Stomach (tissue), 9 donors: Measurements from ENCODE around the gene DNAI4. TPM values are rescaled to one million over a fixed set of nuclear protein-coding genes. Genes with fewer than 3 reads are reported as not detected.

Source experiments
- DNase-seq, 2 donors: peaks; one replicate each; pipeline versions ENCODE4 v3.0.0 to v3.0.0-alpha.2; 2013 to 2019
- H3K27ac ChIP-seq, 5 donors: fragments of 200-600 bp in 4 of 5; sonication (generic) in 4 of 5; one replicate each; pipeline ENCODE4 v1.5.1; 2013 to 2019; ENCODE audit warnings: mild to moderate bottlenecking in 1 of 5, moderate library complexity in 1 of 5
- H3K27me3 ChIP-seq, 3 donors: fragments of 200-600 bp; sonication (generic); one replicate each; pipeline ENCODE4 v1.5.1; 2017 to 2019; ENCODE audit warnings: mixed run types in 1 of 3
- H3K36me3 ChIP-seq, 4 donors: fragments of 200-600 bp; sonication (generic); 1 replicate in 3 of 4; 2 replicates in 1 of 4; pipeline ENCODE4 v1.5.1; 2016 to 2019
- H3K4me1 ChIP-seq, 4 donors: fragments of 200-600 bp; sonication (generic); one replicate each; pipeline ENCODE4 v1.5.1; 2016 to 2019
- H3K4me3 ChIP-seq, 4 donors: fragments of 200-600 bp; sonication (generic) in 3 of 4; one replicate each; pipeline ENCODE4 v1.5.1; 2016 to 2019; ENCODE audit warnings: mild to moderate bottlenecking in 1 of 4
- H3K9me3 ChIP-seq, 4 donors: fragments of 200-600 bp; sonication (generic); one replicate each; pipeline ENCODE4 v1.5.1; 2016 to 2019
- EP300 ChIP-seq: sonication (generic); formaldehyde crosslinking; IDR thresholded peaks from one replicate; pipeline ENCODE4 v1.6.1; 2017; ENCODE audit warnings: antibody characterized with exemption
- POLR2A ChIP-seq, 4 donors: fragments of 450-650 bp; IDR thresholded peaks; one replicate each; pipeline ENCODE4 v1.6.1; 2016; ENCODE audit warnings: antibody characterized with exemption in 4 of 4, control low read depth in 2 of 4, mild to moderate bottlenecking in 1 of 4, moderate library complexity in 1 of 4
- POLR2AphosphoS5 ChIP-seq, 3 donors: sonication (generic); formaldehyde crosslinking; IDR thresholded peaks; one replicate each; pipeline ENCODE4 v1.6.1; 2016; ENCODE audit warnings: antibody characterized with exemption in 3 of 3
- WGBS, 5 donors: extraction: QIAGEN DNeasy Blood & Tissue Kit in 3 of 5; methylation state at CpG; one replicate each; pipeline versions ENCODE4 v1.1.5 to v1.1.7; 2013 to 2018; 5-methylcytosine and 5-hydroxymethylcytosine counted together
- intact Hi-C: fragments of 100-400 bp; cut with DNase I; formaldehyde crosslinking; loops from one replicate; pipeline ENCODE4 v1.15.1; 2023; ENCODE audit warnings: low total_unique reads
- polyA plus RNA-seq, 3 donors: library from polyadenylated mRNA; stranded (reverse); fragments of 200-250 nt; gene quantifications; one replicate each; pipeline ENCODE4 v1.2.3, GENCODE V29; 2013
- total RNA-seq, 5 donors: library from RNA; depleted of rRNA; stranded (reverse); fragments of >200 nt; gene quantifications; one replicate each; pipeline versions ENCODE4 v1.1.0 to v1.2.3, GENCODE V29; 2014 to 2016
- TF ChIP-seq, protein P1 (sequence below), 7 experiments: fragments of 450-650 bp in 4 of 7; fragments of 200-600 bp in 3 of 7; sonication (generic) in 3 of 7; IDR thresholded peaks; one replicate each; pipeline ENCODE4 v1.5.1; 2016 to 2019; ENCODE audit warnings: antibody characterized with exemption in 7 of 7, control low read depth in 2 of 7, mild to moderate bottlenecking in 1 of 7
- donor health status: healthy with polysubstance abuse.
- donor health status: Bipolar disorder and iron deficiency.
- donor health status: healthy.

The DNAI4 gene
- total and polyA plus RNA-seq, 8 donors: 0.44 to 9.5 (median 6.2) TPM; not detected in 1

DNA sequence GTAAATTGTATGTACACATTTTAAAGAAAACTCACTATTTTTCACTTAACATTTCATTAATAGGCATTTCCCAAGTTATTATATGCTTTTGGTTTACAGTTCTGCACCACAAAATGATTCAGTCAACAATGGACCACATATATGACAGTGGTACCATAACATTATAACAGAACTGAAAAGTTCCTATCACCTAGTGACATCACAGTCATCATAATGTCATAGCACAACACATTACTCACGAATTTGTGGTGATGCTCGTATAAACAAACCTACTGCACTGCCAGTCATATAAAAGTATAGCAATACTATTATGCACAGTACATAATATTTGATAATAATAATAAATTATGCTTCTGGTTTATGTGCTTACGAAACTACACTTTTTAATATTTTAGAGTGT is 30.9 kb downstream of the DNAI4 start:
- DNase-seq: no peak
- Histone ChIP-seq H3K9me3 (no peaks in the 10 kb centered on the region), H3K4me3 (no peak overlapping the region), H3K27me3 (no peaks in the 10 kb centered on the region), H3K4me1 (no peaks in the 10 kb centered on the region), H3K27ac (no peak overlapping the region), H3K36me3 (no peaks in the 10 kb centered on the region)
- no peak for TF ChIP-seq POLR2AphosphoS5 (IDR thresholded peaks at IDR 0.05)
- TF ChIP-seq EP300: no peak
- TF ChIP-seq, protein P1, sequence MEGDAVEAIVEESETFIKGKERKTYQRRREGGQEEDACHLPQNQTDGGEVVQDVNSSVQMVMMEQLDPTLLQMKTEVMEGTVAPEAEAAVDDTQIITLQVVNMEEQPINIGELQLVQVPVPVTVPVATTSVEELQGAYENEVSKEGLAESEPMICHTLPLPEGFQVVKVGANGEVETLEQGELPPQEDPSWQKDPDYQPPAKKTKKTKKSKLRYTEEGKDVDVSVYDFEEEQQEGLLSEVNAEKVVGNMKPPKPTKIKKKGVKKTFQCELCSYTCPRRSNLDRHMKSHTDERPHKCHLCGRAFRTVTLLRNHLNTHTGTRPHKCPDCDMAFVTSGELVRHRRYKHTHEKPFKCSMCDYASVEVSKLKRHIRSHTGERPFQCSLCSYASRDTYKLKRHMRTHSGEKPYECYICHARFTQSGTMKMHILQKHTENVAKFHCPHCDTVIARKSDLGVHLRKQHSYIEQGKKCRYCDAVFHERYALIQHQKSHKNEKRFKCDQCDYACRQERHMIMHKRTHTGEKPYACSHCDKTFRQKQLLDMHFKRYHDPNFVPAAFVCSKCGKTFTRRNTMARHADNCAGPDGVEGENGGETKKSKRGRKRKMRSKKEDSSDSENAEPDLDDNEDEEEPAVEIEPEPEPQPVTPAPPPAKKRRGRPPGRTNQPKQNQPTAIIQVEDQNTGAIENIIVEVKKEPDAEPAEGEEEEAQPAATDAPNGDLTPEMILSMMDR (IDR thresholded peaks at IDR 0.05): no peak
- no peak for TF ChIP-seq POLR2A (IDR thresholded peaks at IDR 0.05)
- WGBS, 5 donors: 89 to 95% (median 94%) methylated on average over 3 of the region's 3 CpGs
- intact Hi-C loops: no loop called here

DNA sequence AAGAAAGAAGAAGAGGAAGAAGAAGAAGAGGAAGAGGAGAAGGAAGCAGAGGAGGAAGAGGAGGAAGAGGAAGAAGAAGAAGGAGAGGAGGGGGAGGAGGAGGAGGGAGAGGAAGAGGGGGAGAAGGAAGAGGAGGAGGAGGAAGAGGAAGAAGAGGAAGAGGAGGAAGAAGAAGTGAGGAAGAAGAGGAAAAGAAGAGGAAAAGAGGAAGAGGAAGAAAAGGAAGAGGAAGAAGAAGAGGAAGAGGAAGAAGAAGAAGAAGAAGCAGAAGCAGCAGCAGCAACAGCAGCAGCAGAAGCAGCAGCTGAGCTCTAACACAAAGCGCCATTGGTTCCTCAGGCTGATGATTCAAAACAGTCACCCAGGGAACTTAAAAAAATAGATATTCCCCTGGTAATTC is 34.0 kb downstream of the DNAI4 start:
- TF ChIP-seq POLR2A (IDR thresholded peaks at IDR 0.05) (no peak), POLR2AphosphoS5 (IDR thresholded peaks at IDR 0.05) (no peak), EP300 (no peak)
- TF ChIP-seq, protein P1 (IDR thresholded peaks at IDR 0.05): no peak
- no peak overlapping the region for H3K27ac ChIP-seq
- DNase-seq: no peak
- H3K4me1 ChIP-seq: no peaks in the 10 kb centered on the region
- WGBS, 5 donors: 94 to 100% (median 100%) methylated on average over 1 of the region's 1 CpG
- intact Hi-C loops: no loop called here
- no peaks in the 10 kb centered on the region for H3K36me3 ChIP-seq
- H3K9me3 ChIP-seq: no peaks in the 10 kb centered on the region
- no peak overlapping the region for H3K4me3 ChIP-seq
- H3K27me3 ChIP-seq: no peaks in the 10 kb centered on the region

DNA sequence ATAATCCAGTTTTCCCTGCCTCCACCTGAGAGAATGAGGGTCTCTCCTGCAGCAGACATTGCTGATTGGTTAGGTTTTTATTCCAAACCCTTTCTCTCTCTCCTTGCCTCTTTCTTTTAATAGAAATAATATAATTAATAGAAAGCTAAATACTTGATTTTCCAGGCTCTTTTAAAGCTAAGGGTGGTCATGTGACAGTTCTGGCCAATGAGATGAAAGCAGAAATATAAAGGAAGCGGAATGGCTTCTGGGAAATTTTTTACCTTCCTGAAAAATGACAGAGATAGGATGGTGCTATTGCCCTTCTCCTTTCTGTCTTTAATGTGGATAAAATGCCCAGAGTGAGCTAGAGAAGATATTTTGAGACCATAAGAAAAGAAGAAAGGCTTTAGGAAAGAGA is 35.6 kb downstream of the DNAI4 start:
- intact Hi-C loops: no loop called here
- Histone ChIP-seq H3K9me3 (no peaks in the 10 kb centered on the region), H3K4me3 (no peak overlapping the region), H3K27ac (no peak overlapping the region), H3K4me1 (no peaks in the 10 kb centered on the region), H3K36me3 (no peaks in the 10 kb centered on the region), H3K27me3 (no peaks in the 10 kb centered on the region)
- WGBS, 5 donors: 96 to 100% (median 97%) methylated on average over 1 of the region's 1 CpG
- no peak for DNase-seq
- TF ChIP-seq EP300: no peak
- no peak for TF ChIP-seq POLR2AphosphoS5 (IDR thresholded peaks at IDR 0.05)
- TF ChIP-seq, protein P1 (IDR thresholded peaks at IDR 0.05): no peak
- TF ChIP-seq POLR2A (IDR thresholded peaks at IDR 0.05): no peak

DNA sequence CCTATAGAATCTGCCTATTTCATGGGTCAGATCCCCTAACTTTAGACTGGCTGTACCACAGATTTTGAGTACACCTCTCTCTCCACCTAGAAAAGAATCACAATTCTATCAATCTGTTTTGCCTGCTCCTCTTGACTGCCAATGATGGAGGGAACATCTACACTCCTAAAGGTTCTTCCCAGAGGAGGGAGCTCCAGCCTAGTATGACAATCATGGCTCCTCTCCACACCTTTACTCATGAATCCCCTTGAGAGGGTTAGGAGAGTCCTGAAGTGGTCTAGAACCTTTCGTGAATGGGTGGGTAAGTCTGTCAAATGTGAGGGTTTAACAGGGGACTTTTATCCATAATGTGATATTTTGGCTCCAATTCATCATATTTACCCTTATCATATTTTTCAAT is 48.0 kb downstream of the DNAI4 start:
- TF ChIP-seq POLR2A (IDR thresholded peaks at IDR 0.05) (no peak), POLR2AphosphoS5 (IDR thresholded peaks at IDR 0.05) (no peak), EP300 (no peak)
- TF ChIP-seq, protein P1 (IDR thresholded peaks at IDR 0.05): no peak
- DNase-seq: no peak
- H3K27ac ChIP-seq: no peak overlapping the region
- peaks cover 0 to 31% (median 8%) of the 10 kb centered on the region in 4 donors for H3K9me3 ChIP-seq
- no peaks in the 10 kb centered on the region for H3K4me1 ChIP-seq
- H3K36me3 ChIP-seq: no peaks in the 10 kb centered on the region
- intact Hi-C loops: no loop called here
- no peaks in the 10 kb centered on the region for H3K27me3 ChIP-seq
- no peak overlapping the region for H3K4me3 ChIP-seq
- WGBS, 5 donors: 69 to 93% (median 86%) methylated on average over 1 of the region's 1 CpG
